Stimulated activated memory B cell treated with anti-CD40 and anti-IgM and Interleukin-4, amounts not matched to agents 10 μg/mL and 1 μg/mL and 100 μg/mL, for 72 hours (primary cell): Measurements from ENCODE around the gene NPVF.
A peak's percentile ranks its signal among the peaks of the same experiment; 100 is the strongest.

ENCODE experiments used
- ATAC-seq: fragments of 150-1000 bp; cut with Tn5 transposase; 2 replicates; pipeline ENCODE4 v1.10.0; 2021
- H3K27ac Mint-ChIP-seq: one replicate; pipeline ENCODE4 v1.8.0; 2022; ENCODE audit warnings: mild to moderate bottlenecking, mixed read lengths
- H3K27me3 Mint-ChIP-seq: one replicate; pipeline ENCODE4 v1.8.0; 2022; ENCODE audit warnings: mixed read lengths
- H3K36me3 Mint-ChIP-seq: one replicate; pipeline ENCODE4 v1.8.0; 2022; ENCODE audit warnings: mixed read lengths
- H3K4me1 Mint-ChIP-seq: one replicate; pipeline ENCODE4 v1.8.0; 2022; ENCODE audit warnings: mixed read lengths
- H3K4me3 Mint-ChIP-seq: one replicate; pipeline ENCODE4 v1.8.0; 2022; ENCODE audit warnings: mild to moderate bottlenecking, moderate library complexity, mixed read lengths
- H3K9me3 Mint-ChIP-seq: one replicate; pipeline ENCODE4 v1.8.0; 2022; ENCODE audit warnings: mixed read lengths

NPVF gene, protein sequence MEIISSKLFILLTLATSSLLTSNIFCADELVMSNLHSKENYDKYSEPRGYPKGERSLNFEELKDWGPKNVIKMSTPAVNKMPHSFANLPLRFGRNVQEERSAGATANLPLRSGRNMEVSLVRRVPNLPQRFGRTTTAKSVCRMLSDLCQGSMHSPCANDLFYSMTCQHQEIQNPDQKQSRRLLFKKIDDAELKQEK

DNA sequence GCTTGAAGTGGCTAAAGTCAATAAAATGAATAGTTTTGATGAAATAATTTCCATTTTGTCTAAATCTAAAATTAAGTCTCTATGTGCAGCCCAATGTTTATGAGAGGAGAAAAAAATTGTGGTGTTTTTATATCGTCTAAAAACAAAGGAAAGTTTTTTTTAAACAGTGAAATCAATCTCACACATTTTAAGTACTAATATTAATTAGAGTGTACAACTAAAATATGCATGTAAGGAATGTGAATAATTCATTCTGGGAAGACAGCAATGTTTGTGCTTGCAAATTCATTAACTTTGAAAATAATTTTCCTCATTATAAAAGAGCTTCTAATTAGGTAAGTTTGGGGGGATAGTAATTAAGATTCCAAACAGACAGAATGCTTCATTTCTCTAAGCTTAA, at the start of gene NPVF:
Gene NPVF (minus strand): TSS at position 101 of the 400 bp plus-strand sequence. CDS start 47 bp downstream, at position 54.
- H3K36me3 Mint-ChIP-seq, result no peaks in the 10 kb centered on the region
- no peak within 1 kb of the TSS for H3K4me3 Mint-ChIP-seq
- no peak within 1 kb of the TSS for H3K27ac Mint-ChIP-seq
- H3K27me3 Mint-ChIP-seq, result peaks cover 54% of the 10 kb centered on the region
- no peaks in the 10 kb centered on the region for H3K4me1 Mint-ChIP-seq
- peaks cover 3% of the 10 kb centered on the region for H3K9me3 Mint-ChIP-seq
- ATAC-seq, result no peak

DNA sequence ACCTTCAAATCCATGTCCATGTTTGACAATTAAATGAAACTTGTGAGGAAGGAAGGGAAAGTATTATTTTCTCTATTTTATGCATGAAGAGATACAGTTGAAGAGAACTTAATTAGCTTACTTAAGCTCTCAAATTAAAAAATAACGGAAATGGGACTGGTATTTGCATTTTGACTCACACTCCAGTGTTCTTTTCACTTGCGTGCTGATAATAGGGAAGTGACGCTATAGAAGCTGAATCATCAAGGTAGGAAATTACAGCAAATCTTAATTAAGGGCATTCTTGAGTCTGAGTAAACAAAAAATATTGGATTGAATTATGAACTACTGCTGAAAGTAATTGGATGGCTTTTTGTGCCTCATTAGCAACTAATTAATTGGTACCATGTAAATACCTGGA, 44.0 kb upstream of the NPVF start:
- Mint-ChIP-seq H3K9me3 (no peaks in the 10 kb centered on the region), H3K4me3 (no peak overlapping the region), H3K27ac (no peak overlapping the region), H3K27me3 (peaks cover 14% of the 10 kb centered on the region), H3K4me1 (peaks cover 7% of the 10 kb centered on the region), H3K36me3 (no peaks in the 10 kb centered on the region)
- ATAC-seq, result peak; percentile 59

DNA sequence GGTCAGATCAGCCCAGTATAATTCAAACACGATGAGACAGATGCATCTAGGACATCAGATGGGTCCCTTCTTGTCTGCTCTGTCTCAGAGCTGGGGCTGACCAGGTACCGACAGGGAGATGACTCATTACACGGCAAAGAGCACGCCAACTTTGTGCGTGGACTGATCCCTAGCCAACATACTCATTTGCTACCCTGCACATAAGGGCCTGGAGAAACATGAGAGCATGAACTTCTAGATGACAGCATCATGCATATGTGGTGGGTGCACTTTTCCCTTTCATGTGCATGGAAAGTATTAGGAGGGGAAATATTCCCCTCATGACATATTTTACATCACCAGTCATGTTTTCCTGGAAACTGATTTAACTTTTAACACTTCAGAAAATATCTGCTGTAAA, 35.1 kb upstream of the NPVF start:
- Mint-ChIP-seq H3K9me3 (no peaks in the 10 kb centered on the region), H3K4me1 (peaks cover 11% of the 10 kb centered on the region), H3K4me3 (no peak overlapping the region), H3K27ac (no peak overlapping the region), H3K36me3 (no peaks in the 10 kb centered on the region), H3K27me3 (peaks cover 40% of the 10 kb centered on the region)
- ATAC-seq, result no peak

DNA sequence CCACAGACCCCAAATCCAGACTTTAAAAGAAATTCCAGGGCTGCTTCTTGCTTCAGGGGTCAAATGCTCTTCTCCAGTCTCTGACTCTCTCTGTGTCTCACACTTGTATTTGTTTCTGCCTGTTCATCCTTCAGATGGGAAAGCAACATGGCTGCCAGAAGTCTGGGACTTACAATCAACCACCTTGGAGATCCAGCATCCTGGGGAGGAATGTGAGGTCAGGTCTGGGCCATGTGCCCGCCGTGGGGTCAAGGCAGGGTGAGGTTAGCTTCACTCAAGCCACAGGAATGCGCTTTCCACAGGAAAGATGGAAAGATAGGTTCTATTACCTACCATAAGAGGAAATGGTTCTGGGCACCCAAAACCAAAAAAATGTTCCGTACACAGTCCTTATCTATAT, 34.3 kb upstream of the NPVF start:
- H3K9me3 Mint-ChIP-seq, result no peaks in the 10 kb centered on the region
- no peak overlapping the region for H3K27ac Mint-ChIP-seq
- peaks cover 11% of the 10 kb centered on the region for H3K4me1 Mint-ChIP-seq
- no peak for ATAC-seq
- no peaks in the 10 kb centered on the region for H3K36me3 Mint-ChIP-seq
- peaks cover 41% of the 10 kb centered on the region for H3K27me3 Mint-ChIP-seq
- no peak overlapping the region for H3K4me3 Mint-ChIP-seq

DNA sequence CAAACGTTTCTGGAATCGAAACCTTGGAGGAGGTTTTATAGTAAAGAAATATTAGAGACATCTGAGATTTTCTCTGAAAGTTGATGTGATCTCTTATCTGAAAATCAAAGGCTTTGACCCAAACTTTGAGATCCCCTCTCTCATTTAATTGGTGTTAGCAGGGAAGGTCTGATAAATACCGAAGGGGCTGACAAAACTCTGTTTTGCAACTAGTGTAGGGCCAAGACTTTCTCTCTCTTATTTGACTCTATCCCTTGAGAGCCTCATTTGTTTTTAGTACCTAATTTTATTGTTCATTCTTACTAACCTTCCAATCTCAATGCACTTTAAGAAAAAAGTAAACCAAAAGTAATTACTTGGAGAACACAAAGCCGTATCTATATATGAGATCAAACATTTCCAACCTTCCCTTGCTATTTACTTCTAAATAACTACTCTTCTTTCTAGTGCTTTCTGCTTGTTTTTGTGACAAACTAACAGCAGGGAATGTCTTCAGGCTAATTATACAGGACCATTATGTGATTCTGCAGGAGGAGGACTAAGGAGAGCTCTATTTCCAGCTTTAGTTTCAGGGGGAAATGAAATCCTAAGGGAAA, 33.4 kb upstream of the NPVF start:
- Mint-ChIP-seq H3K9me3 (no peaks in the 10 kb centered on the region), H3K4me1 (peaks cover 11% of the 10 kb centered on the region), H3K27ac (no peak overlapping the region), H3K27me3 (peaks cover 41% of the 10 kb centered on the region), H3K36me3 (no peaks in the 10 kb centered on the region), H3K4me3 (no peak overlapping the region)
- no peak for ATAC-seq

DNA sequence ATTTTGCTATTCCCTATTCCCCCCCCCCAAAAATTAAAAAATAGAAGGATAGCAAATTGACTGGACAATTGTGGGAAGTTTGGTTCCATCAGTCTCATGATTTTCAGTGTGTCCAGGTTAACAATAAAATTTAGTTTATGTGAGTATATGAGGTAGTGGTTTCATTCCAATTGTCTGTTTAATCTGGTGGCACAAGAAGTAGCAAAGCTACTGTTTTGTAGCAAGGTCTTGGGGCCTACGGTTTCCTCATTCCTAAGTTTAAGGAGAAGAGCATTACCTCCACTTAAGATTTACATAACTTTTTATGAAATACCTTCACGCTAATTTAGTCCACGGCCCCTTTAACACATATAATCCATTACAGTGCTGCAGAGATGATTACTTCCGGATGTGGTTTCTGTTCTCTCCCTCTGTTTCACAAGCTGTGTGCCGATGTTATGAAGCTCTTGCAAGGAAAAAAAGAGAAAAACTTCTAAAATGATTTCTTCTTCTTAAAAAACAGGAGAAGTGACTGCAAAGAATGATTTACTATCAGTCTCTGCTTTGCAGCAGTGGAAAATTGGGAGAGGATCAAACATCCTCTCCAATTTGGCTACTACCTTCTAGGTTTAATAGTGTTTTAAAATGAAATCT, 32.7 kb upstream of the NPVF start:
- H3K4me1 Mint-ChIP-seq, result peaks cover 11% of the 10 kb centered on the region
- no peaks in the 10 kb centered on the region for H3K9me3 Mint-ChIP-seq
- H3K36me3 Mint-ChIP-seq, result no peaks in the 10 kb centered on the region
- no peak for ATAC-seq
- peaks cover 41% of the 10 kb centered on the region for H3K27me3 Mint-ChIP-seq
- no peak overlapping the region for H3K27ac Mint-ChIP-seq
- H3K4me3 Mint-ChIP-seq, result no peak overlapping the region

DNA sequence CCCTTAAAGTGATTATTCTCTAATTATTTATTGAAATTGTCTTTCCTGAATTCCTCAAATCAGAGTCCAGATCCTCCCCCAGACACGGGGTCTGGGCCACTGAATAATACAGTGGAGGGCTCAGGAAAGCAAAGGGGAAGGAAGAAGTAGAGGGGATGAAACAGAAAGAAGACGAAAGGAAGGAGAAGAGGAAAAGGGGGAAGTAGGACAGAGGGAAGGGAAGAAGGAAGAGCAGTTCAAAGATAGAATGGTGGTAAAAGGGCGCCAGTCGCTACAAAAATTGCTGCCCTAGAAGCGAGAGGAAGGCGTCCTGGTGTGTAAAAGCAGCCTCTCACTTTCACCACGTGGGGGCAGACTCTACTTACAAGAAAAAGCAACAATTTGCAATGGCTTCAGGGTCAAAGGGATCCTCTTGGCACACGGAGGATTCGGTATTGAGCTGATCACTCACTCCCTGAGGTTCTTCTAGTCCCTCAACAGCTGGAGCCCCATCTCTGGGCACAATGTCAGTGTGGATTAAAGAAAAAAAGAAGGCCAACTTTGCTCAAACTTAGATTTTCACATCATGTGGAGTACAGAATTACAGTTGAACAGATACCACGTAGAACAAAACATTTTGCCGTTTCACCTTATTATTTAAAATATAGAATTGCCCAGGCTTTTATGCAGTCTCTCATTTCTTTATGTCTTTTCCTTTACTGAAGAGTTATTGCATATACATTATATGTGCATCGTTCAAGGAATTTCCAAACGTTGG, 31.4 kb upstream of the NPVF start:
- ATAC-seq, result no peak
- peaks cover 11% of the 10 kb centered on the region for H3K4me1 Mint-ChIP-seq
- H3K27me3 Mint-ChIP-seq, result peaks cover 38% of the 10 kb centered on the region
- no peak overlapping the region for H3K4me3 Mint-ChIP-seq
- no peak overlapping the region for H3K27ac Mint-ChIP-seq
- H3K9me3 Mint-ChIP-seq, result no peaks in the 10 kb centered on the region
- H3K36me3 Mint-ChIP-seq, result no peaks in the 10 kb centered on the region

DNA sequence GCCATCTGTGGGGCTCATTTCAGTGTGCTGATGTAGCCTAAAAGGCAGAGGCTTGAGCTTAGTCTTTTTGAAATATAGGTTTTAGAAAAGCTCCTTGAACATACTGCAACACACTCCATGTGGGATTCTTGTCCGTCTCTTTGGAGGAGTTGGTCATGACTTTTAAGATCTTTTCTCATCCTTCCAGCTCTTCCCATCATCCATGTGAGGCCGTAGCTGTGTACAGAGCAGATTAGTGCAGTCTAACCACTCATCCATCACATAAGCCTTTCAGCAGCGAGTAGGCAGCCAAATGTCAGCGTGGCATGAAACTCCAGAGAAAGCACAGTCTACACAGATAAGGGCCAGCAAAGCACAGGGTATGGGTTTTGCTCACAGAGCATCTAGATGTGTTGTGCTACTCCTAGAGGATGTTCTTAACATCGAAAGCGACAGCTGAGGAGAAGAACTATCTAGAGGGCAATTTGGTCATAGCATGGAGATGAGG, 28.1 kb upstream of the NPVF start:
- Mint-ChIP-seq H3K4me3 (no peak overlapping the region), H3K27me3 (peaks cover 17% of the 10 kb centered on the region), H3K27ac (no peak overlapping the region), H3K4me1 (peaks cover 11% of the 10 kb centered on the region), H3K9me3 (no peaks in the 10 kb centered on the region), H3K36me3 (no peaks in the 10 kb centered on the region)
- no peak for ATAC-seq

DNA sequence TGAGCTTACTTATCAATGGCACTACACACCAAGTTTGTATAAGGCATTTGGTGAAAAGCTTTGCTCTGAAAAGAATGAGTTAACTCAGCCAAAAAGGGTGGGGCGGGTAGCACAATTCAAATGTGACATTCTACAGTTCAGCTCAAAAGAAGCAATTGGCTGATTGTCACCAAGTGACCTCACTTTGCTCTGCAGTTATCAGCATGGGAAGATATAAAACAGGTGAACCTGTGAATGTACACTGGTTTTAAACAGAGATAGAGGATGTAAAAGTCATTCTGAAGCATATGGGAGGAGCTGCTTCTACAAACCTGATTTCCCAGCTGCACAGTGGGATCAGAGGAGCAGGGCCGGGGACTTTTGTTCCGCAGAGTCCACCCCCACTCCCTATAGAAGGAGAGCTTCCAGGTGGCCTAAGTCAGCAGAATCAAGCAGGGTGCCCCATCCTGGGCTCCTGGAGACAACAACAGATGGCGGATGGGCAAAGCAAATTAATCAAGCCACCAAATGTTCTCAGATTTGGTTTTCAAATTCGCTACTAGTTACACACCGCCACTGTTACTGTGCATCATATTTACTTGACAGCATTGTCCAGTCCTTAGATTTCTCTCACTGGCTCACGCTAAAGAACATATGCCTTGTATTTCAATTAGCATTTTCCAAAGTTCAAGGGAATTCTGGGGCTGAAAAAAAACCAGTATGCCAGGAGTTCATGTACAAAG, 27.5 kb upstream of the NPVF start:
- no peak overlapping the region for H3K4me3 Mint-ChIP-seq
- peaks cover 17% of the 10 kb centered on the region for H3K27me3 Mint-ChIP-seq
- H3K9me3 Mint-ChIP-seq, result no peaks in the 10 kb centered on the region
- ATAC-seq, result no peak
- peaks cover 8% of the 10 kb centered on the region for H3K4me1 Mint-ChIP-seq
- H3K36me3 Mint-ChIP-seq, result no peaks in the 10 kb centered on the region
- H3K27ac Mint-ChIP-seq, result no peak overlapping the region

DNA sequence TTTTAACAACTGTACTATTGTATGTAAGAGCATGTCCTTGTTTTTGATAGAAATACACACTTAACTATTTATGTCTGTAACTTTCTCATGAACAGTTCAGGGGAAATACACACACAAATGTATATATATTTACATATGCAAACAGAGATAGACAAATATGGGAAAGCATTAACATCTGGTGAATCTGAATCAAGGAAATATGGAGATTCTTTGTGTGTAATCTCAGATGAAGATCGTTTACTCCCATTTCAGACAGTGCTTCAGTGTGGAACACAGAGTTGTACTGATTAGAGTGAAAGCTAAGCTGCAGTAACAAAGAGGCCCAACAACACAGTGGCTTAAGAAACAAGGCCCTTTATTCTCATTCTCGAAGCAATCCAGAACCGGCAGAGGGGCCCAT, 26.3 kb upstream of the NPVF start:
- H3K27me3 Mint-ChIP-seq, result peaks cover 14% of the 10 kb centered on the region
- no peaks in the 10 kb centered on the region for H3K36me3 Mint-ChIP-seq
- H3K9me3 Mint-ChIP-seq, result no peaks in the 10 kb centered on the region
- ATAC-seq, result no peak
- H3K4me3 Mint-ChIP-seq, result no peak overlapping the region
- H3K27ac Mint-ChIP-seq, result no peak overlapping the region
- H3K4me1 Mint-ChIP-seq, result peaks cover 5% of the 10 kb centered on the region

DNA sequence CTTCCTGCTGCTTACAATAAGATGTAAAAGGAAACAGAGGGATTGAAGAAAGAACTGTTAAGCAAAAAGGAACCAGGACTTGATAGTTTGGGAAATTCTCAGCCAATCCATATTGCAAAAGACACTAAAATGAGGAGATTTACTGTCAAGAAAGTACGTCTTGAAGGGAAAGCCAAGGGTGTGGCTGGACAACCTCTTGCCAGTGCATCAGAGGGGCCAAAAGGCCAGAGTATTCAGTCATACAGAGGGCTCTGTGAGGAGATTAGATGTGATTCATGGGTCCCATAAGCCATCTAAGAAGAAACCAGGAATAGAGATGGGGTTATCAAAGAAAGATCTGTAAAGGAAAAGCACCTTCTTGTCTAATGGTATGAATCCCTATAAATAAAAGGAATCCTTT, 25.4 kb upstream of the NPVF start:
- Mint-ChIP-seq H3K27me3 (peaks cover 5% of the 10 kb centered on the region), H3K27ac (no peak overlapping the region)

DNA sequence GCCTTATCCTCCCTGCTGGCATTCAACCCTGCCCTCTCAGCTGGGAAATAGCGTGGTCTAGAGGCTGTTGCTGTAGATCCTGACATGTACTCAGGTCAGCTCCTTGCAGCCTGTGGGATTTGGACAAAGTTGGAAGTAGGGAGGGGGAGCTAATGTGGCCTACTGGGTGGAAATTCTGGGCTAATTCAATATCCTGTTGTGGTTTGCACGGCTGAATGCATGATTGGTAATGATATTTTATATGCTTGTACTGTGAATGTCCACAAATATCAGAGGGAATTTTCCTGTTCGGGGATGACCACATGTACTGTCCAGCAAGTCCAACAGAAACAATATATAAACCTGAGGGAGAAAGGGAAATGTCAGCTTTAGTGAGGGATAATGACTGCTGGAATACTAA, 22.1 kb upstream of the NPVF start:
- H3K36me3 Mint-ChIP-seq, result no peaks in the 10 kb centered on the region
- H3K9me3 Mint-ChIP-seq, result no peaks in the 10 kb centered on the region
- ATAC-seq, result no peak
- H3K4me3 Mint-ChIP-seq, result no peak overlapping the region
- H3K27me3 Mint-ChIP-seq, result no peaks in the 10 kb centered on the region
- no peaks in the 10 kb centered on the region for H3K4me1 Mint-ChIP-seq
- no peak overlapping the region for H3K27ac Mint-ChIP-seq

More for the DNA sequence above, 25.4 kb upstream of the NPVF start:
- H3K4me1 Mint-ChIP-seq, result no peaks in the 10 kb centered on the region
- no peaks in the 10 kb centered on the region for H3K36me3 Mint-ChIP-seq
- H3K9me3 Mint-ChIP-seq, result no peaks in the 10 kb centered on the region
- no peak for ATAC-seq
- H3K4me3 Mint-ChIP-seq, result no peak overlapping the region

DNA sequence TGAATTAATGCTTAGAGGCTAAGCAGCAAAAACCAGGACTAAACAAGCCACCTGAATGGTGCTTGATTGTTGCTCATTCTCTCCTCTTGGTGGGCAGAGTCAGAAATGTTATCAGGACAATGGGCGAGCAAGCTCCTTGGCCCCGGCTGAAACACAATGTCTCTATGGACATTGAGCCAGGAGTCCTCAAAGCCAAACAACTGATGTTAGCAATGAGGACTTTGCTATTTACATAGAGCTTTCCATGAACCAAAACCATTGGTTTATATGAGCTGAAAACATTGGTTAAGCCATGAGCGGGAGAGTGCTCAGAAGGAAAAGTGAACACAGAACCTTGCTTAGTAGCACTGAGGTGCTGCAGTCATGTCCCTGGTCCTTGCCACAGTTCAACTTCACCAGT, 21.5 kb upstream of the NPVF start:
- Mint-ChIP-seq H3K27ac (no peak overlapping the region), H3K4me1 (no peaks in the 10 kb centered on the region), H3K9me3 (no peaks in the 10 kb centered on the region), H3K27me3 (peaks cover 5% of the 10 kb centered on the region), H3K4me3 (no peak overlapping the region), H3K36me3 (no peaks in the 10 kb centered on the region)
- ATAC-seq, result no peak

DNA sequence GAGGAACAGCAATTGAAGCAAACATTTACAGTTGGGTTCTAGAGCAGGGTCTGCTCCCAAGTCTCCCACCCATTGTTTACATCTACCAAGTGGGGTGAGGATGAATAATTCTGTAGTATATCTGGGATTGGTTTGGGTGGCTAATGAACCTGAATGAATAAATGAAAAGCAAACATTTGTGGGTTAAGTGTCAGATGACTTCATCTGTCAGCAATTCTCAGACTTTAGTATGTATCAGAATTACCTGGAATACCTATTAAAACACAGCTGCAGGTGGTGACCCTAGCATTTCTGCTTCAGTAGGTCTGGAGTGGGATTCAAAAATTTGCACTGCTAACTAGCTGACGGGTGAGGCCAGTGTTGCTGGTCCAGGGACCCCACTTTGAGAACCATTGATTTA, 18.0 kb upstream of the NPVF start:
- Mint-ChIP-seq H3K4me1 (no peaks in the 10 kb centered on the region), H3K9me3 (no peaks in the 10 kb centered on the region), H3K27ac (no peak overlapping the region), H3K4me3 (no peak overlapping the region), H3K36me3 (no peaks in the 10 kb centered on the region), H3K27me3 (peaks cover 23% of the 10 kb centered on the region)
- no peak for ATAC-seq
